GM04504 (cell line): ENCODE measurements around the gene HTR3B.
A peak's percentile ranks its signal among the peaks of the same experiment; 100 is the strongest.
"Not testable (repeated sequence)": the region's sequence is repeated elsewhere in the genome, so short reads cannot be mapped to it uniquely, and the experiment has no call there.

ENCODE experiments used
- DNase-seq: peaks from one replicate; pipeline ENCODE4 v3.0.0-alpha.2; 2012; ENCODE audit warnings: low read depth

The HTR3B gene, protein sequence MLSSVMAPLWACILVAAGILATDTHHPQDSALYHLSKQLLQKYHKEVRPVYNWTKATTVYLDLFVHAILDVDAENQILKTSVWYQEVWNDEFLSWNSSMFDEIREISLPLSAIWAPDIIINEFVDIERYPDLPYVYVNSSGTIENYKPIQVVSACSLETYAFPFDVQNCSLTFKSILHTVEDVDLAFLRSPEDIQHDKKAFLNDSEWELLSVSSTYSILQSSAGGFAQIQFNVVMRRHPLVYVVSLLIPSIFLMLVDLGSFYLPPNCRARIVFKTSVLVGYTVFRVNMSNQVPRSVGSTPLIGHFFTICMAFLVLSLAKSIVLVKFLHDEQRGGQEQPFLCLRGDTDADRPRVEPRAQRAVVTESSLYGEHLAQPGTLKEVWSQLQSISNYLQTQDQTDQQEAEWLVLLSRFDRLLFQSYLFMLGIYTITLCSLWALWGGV

DNA sequence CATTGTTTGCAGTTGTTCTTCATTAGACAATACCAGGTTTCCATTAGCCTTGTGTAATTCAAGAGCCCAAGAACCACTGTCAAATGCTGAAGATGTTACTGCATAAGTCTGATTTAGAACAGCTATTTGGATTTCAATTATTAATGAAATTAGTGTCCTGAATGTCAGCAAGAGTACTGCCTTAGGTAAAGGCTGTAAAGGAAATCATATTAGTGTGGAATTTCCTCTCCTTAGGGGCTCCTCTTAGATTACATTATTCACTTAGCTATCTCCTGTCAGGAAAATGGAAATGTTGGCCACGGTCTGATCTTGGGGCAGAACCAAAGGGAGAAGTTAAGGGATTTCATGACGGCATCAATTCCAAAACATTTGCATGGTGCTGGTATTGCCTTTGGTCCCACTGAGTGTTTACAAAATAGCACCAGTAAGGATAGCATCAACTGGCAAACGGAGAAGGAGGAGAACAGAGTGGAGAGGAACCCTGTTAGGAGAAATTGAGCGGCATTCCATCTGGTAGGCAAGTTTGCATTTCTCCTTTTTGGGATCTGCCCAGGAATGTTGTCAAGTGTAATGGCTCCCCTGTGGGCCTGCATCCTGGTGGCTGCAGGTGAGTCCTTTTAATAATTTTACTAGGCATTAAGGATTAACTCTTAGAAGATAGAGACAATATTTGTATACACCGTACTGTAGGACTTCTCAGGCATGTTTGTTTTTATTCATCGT, at the start of gene HTR3B:
Gene HTR3B (plus strand): TSS at position 418 of the 723 bp plus-strand sequence. CDS start 138 bp downstream, at position 556.
- DNase-seq, result no peak

GRCh38 chr11:113855803-113856202, 48.8 kb upstream of the HTR3B start:
- DNase-seq, result no peak

DNA sequence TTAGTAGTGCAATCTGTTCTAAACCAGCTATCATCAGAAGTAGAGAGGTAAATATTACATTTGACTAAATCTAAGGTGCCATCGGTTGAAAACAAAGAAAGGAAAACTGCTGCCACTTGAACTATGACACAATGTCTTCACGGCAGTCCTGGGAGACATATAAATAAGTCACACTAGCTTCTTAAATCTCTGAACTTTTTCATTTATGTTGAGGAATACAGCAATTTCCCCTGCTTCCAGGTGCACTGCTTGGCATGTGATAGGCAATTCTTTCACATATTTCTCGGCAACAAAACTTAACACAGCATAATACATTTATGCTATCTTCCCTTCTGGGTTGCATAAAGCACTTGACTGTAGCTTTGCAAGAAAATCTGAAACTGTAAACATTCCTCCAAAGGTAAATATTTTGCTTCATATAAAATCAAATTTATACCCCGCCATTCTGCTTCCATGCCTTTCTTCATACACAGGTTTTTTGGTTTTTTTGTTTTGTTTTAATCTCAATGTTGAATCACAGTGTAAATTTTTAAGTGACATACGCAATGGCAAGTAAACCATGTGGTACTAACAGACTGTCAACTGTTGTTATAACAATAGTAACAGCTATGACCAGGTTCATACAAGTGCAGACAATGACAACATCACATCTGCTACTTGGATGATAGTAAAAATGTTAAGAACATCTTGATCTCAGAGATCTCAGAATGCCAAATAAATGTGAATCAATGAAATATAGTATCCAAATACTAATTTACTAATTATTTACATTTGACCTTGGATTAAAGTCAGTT, 47.4 kb upstream of the HTR3B start:
- DNase-seq, result no peak

DNA sequence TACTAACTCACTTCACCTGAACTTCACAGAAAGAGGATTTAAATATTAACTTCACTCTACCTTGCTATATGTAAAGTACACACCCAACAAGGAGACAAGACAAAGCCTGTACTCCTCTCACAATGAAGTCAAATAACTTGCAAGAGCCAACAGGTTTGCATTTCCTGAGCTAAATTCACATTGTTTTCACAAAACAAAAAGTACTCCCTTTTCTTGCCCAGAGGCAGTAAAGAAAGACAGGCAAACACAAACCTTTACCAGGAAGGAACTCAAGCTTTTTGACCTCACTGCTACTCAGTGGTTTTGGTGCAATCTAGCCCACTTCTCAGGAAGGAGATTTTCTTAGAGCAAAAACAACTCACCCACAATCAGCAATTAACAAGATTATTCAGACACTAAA, 44.9 kb upstream of the HTR3B start:
- no peak for DNase-seq

GRCh38 chr11:113862435-113862834, 42.2 kb upstream of the HTR3B start:
- no peak for DNase-seq

DNA sequence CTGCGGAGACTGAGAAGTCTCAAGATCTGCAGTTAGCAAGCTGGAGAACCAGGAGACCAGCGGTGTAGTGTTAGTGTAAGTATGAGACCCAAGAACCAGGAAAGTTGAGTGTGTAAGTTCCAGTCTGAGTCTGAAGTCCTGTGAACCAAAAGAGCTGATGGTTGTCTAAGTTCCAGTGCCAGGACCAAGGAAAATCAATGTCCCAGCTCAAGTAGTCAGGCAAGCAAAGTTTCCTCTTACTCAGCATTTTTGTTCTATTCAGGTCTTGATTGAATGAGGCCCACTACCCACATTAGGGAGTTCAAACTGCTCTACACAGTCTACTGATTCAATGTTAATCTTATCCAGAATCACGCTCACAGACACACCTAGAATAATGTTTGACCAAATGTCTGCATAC, 40.2 kb upstream of the HTR3B start:
- no peak for DNase-seq

- DNase-seq, result no peak
These were observed 38.7 kb upstream of the HTR3B start for GRCh38 chr11:113865873-113866272.

DNA sequence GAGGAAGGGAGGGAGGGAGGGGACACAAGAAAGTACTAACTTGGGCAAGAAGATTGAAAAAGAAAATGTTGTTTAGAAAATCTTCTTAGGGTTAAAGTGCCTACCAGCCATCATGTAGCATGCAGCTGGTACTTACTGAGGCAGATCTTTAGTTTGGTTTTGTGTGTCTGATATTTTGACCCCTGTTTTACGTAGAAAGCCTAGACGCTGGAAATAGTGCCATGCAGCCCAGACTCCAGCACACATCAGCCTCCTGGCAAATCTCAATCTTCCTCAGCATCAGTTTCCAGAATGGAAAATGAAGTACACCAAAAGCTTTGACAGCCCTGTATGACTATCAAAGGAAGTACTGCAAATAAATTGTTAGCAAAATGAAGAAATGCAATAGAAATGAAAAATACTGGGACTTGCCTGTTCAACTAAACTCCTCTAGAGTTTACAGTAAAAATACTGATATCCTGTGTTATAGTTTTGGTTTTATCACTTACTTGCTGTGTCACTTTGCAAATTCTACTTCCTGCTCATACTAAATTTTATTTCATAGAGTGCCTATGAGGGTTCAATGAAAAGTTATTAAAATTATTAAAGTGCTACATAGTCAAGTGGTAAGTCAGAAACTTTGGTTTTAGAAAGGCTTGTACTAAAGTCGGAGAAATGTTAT, 36.6 kb upstream of the HTR3B start:
- DNase-seq, result no peak

DNA sequence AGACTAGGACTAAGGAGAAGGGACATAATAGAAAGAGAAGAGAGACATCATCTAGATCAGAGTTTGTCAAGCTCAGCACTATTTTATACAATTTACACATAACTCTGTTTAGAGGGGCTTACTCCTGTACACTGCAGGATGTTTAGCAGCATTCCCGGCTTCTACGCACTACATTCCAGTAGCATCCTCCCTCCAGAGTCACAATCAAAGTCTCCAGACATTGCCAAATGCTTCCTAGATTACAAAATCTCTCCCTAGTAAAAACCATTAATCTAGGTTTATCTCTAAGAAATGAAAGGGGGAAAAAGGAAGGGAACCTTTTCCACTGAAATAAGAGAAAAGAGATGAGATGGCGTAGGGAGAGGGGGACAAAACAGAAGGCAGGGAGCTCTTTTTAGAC, 33.3 kb upstream of the HTR3B start:
- no peak for DNase-seq

GRCh38 chr11:113873236-113873626, 31.4 kb upstream of the HTR3B start:
- no peak for DNase-seq

DNA sequence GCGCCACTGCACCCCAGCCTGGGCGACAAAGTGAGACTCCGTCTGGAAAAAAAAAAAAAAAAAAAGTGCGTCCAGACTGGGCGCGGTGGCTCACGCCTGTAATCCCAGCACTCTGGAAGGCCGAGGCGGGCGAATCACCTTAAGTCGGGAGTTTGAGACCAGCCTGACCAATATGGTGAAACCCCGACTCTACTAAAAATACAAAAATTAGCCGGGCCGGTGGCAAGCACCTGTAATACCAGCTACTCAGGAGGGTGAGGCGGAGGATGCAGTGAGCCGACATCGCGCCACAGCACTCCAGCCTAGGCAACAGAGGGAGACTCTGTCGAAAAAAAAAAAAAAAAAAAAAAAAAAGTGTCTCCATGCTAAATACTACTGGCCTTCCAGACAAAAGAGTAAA, 30.5 kb upstream of the HTR3B start:
- DNase-seq, result no peak

DNA sequence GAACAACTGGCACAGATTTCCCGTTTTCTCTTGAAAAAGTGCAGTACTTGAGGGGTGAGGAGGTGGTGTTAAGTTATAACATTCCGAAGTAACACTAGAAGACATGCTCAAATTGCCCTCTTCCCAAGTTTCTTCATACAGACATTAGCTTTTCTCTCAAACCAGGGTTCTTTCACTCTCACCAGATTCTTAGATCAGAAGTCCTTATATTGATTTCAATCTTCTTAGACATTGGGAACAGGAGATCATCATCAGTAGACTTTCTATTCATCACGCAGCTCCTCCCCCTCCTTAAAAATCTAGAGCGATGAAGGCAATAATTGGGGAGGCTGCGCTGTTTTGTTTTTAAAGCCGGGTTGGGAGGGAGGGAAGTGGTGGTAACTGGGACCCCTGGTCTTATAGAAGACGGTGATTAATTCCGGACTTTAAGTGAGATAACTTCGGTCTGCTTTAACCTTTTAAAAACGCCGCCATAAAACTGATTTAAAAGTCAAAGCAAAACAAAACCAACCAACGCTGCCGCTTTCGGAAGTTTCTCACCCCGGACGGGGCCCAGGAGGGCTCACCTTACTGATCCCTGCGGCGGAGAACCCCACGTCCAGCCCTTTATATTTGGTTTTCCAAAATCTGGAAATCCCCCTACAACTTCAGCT, 29.9 kb upstream of the HTR3B start:
- no peak for DNase-seq

DNA sequence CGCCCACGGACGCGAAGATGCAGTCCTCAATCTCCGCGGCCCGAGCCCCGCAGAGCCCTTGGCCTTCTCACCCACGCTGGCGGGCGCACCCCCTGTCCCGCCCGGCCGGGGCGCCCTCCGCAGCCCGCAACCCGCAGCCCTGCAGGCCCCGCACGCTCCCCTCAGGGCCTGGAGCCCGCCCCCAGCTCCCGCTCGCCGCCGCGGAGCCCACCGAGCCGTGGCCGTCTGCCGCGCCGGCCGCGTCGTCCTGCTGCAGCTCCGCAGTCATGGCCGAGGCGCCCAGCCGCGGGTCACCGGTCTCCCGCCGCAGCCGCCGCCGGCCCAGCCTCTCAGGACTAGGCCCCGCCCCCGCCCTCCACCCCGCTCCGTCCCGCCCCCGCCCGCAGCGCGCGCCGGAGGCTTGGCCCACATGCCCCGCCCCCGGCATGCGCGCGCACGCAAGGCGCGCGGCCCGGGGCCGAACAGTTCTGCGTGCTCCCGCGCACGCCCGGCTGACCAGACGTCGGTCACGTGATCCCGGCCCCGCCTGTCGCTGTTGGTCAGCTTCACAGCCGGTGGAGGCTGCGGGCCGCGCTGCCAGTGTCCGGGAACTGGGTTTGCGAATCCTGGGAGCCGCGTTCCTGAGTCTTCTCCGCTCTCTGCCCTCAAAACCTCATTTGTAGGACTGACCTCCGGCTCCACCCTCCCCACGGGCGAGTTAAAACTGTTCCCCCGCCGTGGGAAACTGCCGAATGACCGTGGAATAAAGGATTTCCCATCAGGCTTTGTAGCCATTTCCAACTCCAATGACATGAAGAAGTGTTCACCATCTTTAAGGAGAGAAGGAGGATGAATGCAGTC, 29.1 kb upstream of the HTR3B start, which contains the start of gene USP28:
Gene USP28 (minus strand): TSS at position 339 of the 840 bp plus-strand sequence. CDS start 71 bp downstream, at position 268.
- DNase-seq, result peak; percentile 92

GRCh38 chr11:113876074-113876797, 28.4 kb upstream of the HTR3B start:
- no peak for DNase-seq

- no peak for DNase-seq
These were observed 27.6 kb upstream of the HTR3B start for GRCh38 chr11:113876798-113877669.

DNA sequence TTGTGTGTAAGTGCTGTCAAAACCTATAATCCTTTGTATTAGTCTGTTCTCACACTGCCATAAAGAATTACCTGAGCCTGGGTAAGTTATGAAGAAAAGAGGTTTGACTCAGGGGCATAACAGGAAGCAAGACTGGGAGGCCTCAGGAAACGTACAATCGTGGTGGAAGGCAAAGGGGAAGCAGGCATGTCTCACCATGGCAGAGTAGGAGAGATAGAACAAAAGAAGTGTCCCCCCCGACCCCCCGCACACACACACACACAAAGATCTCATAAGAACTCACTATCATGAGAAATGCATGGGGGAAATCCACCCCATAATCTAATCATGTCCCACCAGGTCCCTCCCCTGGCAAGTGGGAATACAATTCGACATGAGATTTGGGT, 26.9 kb upstream of the HTR3B start:
- DNase-seq, result no peak

- DNase-seq, result not testable (repeated sequence)
These were observed 25.1 kb upstream of the HTR3B start for GRCh38 chr11:113879446-113879845.

DNA sequence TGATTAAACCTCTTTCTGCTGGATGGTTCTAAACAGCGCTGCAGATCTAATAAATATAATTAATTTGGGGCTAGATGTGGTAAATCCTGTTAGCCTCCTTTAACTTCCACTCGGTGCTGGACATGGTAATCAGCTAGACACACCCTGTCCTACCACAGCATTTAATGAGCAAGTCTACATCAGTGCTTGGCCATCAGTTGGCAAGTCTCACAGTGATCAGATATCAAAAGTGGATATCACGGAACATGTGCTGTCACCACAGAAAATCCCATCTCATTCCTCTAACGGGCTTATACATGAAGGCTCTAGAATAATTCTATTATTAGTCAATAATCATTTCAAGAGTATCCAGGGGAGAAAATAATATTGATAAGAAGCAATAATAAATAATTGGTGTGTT, 23.6 kb upstream of the HTR3B start:
- DNase-seq, result no peak

DNA sequence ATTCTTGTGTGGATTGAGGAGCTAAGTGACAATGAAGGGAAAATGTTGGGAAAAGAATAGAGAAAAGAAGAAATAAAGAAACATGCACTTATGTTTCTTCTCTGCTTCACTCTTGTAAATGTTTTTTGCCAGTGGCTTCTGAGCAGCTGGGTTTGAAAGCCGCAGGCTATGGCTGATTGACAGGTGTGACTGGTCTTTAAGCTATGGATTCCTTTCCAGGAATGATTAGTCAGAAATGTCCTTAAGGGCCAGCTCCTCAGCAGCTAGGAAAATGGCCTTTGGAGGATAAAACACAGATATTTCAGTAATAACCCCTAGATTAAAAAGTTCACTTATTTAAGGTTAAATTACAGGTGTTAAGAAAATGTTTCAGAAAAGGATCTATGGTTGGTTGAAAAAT, 22.7 kb upstream of the HTR3B start:
- no peak for DNase-seq
